ENCODE measurements around the gene WDR59.

Gene WDR59

GRCh38 chr16:74899816-74900215 is 85.1 kb downstream of the WDR59 start:
- no peak for DNase-seq

- no peak for DNase-seq
Measured at GRCh38 chr16:74898659-74899058, 86.3 kb downstream of the WDR59 start.

GRCh38 chr16:74896389-74897370 is 88.2 kb downstream of the WDR59 start:
- no peak for DNase-seq

DNA sequence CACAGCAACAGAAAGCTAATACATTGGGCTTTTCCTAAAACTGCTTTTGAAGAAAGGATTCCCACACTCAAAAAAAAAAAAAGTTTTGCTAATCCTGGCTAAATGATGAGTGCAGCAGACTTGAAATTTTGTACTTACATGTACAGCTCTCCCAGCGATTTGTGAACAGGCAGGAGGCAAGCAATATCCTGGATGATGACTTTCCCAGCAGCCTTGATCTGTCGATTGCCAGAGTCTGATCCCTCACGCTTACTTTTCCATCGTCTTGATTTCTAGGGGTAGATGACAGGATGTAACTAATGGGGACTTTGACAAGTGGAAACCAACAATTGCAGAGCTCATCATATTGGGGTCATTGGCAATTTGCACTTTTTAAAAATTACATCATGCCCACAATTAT is 91.4 kb downstream of the WDR59 start:
- no peak for DNase-seq

- DNase-seq = no peak
Measured at GRCh38 chr16:74892574-74893461, 92.1 kb downstream of the WDR59 start.

DNA sequence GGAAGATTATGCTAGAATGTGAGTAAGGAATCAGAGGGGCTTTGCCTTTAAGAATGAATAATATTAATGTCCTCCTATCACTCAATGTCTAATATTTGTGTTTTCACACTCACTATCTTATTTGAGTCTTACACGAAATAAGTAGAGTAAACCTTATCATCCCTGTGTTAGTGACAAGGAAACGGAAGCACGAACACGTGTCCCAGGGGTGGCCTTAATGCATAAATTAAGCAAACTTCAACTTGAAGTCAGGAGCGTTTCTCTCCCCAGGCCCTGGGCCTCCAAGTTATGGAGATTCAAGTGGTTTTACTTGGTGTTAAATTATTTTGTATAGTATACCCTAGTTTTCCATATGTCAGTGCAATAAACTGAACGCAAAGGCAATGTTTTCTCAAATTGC is 96.0 kb downstream of the WDR59 start:
- DNase-seq = no peak

GRCh38 chr16:74888232-74888862 is 96.6 kb downstream of the WDR59 start:
- no peak for DNase-seq

DNA sequence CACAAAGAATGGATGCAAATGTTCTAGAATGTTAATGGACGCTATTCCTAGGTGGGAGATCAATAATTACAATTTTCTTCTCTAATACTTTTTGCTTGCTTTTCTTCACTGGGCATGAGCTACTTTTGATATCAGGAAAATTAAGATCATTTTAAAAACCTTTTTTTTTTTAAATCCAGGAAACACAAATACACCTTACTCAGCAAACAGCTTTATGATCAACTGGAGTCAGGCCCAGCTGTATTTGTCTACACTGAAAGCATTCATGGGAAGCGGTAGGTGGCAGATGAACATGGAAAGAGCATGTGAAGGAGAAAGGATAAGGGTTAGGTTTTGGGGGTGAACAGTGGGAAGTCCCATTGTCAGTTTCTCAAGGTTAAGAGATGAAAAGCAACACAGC is 97.8 kb downstream of the WDR59 start:
- DNase-seq = no peak

DNA sequence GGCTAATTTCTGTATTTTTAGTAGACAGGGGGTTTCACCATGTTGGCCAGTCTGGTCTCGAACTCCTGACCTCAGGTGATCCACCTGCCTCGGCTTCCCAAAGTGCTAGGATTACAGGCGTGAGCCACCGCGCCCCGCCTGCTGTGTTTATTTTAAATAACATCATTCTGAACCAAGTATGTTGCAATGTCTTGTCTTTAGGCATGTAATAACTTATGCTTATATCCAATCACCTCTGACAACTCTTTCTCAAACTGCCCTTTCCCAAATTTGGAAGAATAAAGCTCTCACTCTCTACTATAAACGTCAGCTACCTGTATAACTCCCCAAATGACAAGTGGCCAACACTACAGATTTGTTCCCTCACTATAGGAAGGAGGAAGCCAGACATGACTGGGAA is 107.2 kb downstream of the WDR59 start:
- DNase-seq = no peak

- no peak for DNase-seq
Measured at GRCh38 chr16:74874912-74875546, 109.9 kb downstream of the WDR59 start.

GRCh38 chr16:74874123-74874522 is 110.8 kb downstream of the WDR59 start:
- no peak for DNase-seq

DNA sequence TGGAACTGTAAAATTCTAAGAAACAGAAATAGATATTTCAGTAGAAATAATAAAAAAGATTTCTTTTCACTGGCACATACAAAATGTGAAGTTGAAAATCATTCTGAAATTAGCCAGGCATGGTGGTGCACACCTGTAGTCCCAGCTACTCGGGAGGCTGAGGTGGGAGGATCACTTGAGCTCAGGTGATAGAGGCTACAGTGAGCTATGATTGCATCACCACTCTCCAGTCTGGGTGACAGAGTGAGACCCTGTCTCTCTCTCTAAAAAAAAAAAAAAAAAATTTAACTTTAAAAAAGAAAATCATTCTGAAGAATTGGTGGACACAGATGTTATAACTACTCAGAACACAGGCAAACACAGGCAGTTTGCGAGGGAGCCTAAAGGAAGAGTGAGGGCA is 112.6 kb downstream of the WDR59 start:
- DNase-seq = no peak

DNA sequence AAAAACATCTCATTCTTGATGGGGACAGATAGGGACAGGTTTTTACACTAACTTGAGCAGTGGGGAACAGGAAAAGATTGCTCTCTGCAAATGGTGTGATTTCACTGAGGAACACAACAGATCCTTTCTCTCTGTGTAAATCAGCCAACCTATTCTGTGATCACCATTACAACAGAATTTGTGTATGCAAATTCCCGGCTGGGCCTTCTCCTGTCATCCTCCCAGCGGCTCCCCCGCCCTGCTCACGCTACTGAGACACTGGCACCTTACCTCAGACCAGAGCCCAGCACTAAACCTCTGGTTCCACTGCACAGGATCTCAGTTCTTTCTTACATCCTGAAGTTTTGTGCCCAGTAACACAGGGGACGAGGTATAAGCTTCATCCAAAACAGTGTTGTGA is 113.3 kb downstream of the WDR59 start:
- no peak for DNase-seq

DNA sequence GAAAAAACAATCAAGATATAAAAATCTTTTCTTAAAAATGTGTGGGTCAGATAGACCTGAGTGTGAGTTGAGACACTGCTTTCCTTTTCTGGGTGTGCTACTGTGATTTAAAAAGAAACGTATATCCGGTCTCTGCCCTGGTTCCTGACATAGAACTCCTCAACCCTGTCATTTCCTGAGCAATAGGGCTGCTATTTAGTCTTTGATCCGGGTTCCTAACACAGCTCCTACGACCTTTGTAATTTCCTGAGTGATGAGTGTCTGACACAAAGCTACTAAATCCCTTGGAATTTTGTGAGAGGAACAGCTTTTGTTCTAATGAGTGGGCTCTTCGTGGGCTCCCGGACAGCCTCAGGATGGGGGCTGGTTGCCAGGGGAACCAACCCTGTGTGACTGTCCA is 116.4 kb downstream of the WDR59 start:
- no peak for DNase-seq

- DNase-seq = no peak
Measured at GRCh38 chr16:74868035-74868434, 116.9 kb downstream of the WDR59 start.

GRCh38 chr16:74867281-74867849 is 117.6 kb downstream of the WDR59 start:
- no peak for DNase-seq

GRCh38 chr16:74865922-74866598 is 118.9 kb downstream of the WDR59 start:
- DNase-seq = no peak

DNA sequence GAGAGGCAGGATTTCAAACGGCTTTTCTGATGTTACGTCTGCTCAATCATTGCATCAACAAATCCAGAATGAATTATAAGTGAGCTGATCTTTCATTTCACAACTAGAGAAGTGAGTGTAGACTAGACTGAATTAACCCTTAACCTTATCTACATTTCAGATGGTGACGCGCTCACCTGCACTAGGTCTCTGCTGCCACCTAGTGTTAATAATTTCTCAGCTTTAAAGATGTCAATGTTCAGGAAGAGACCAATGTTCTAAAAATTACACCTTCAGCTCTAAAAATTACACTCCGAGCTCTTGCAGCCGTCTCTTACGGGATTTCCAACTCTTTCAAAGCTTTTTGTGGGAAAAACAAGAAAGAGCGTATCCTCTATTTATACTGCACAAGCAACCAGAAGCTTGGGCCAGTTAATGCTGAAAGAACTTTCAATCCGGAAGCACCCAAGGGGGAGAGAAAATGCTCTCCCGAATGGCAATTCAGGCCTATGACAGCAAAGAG is 122.1 kb downstream of the WDR59 start:
- no peak for DNase-seq

- no peak for DNase-seq
Measured at GRCh38 chr16:74852500-74852875, 132.4 kb downstream of the WDR59 start.

GRCh38 chr16:74850027-74850426 is 134.9 kb downstream of the WDR59 start:
- no peak for DNase-seq

GRCh38 chr16:74847202-74847601 is 137.7 kb downstream of the WDR59 start:
- no peak for DNase-seq

- DNase-seq = no peak
Measured at GRCh38 chr16:74846714-74847113, 138.2 kb downstream of the WDR59 start.
